Vein endothelial cell (primary cell): ENCODE data around the gene ZNF174. TPM values are rescaled to one million over a fixed set of nuclear protein-coding genes. Genes with fewer than 3 reads are reported as not detected.

Source experiments
- total RNA-seq: library from RNA; depleted of rRNA; stranded (reverse); fragments of >200 nt; gene quantifications from 2 replicates; pipeline ENCODE4 v1.2.3, GENCODE V29; 2012

ZNF174 gene
- 9.6 and 10.8 TPM in 2 replicates for total RNA-seq

DNA sequence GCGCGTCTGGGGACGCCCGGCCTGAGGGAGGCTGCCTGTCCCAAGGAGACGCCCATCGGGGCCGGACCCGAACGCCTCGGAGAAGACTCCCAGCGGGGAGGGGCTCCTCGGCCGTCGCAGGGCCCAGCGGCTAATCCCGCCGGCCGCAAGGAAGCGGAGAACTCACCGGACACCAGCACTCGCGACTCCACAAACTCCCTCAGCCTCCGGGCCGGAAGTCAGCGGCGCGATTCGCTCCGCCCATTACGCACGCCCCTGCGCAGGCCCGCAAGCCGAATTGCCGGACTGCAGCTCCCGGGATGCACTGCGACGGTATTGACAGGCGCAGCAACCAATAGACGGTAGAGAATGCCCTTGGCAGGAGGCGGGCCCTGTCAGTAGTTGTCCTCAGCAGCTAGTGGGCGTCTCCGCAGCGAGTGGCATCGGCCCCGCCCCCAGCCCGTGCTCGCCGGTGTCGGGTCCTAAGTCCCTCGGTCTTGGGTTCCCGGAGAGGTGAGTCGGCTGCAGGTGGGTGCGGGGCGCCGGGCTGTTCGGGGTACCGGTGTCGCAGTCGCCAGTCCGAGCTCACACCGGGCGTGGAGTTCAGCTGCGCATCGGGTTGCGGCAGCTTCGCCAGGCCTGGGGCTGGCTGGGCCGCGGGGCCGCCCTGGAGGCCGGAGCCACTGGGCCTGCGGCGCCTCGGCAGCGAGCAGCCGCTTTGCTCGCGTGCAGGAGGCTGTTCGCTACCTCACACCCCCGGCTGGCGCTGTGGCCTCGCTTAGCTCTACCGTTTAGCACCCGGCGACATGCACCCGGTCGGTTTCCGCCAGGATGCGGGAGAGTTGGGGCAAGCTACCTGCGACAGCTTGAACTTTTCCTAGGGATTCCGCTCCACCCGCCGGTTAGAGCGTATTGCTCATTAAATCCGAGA is at the start of gene ZNF174, which contains the start of gene ZSCAN32:
Gene ZNF174 (plus strand): TSS at position 437 of the 910 bp plus-strand sequence. CDS start 790 bp downstream, outside the sequence.
Gene ZSCAN32 (minus strand): TSS at position 226 of the 910 bp plus-strand sequence. CDS start 3,447 bp downstream, outside the sequence.

DNA sequence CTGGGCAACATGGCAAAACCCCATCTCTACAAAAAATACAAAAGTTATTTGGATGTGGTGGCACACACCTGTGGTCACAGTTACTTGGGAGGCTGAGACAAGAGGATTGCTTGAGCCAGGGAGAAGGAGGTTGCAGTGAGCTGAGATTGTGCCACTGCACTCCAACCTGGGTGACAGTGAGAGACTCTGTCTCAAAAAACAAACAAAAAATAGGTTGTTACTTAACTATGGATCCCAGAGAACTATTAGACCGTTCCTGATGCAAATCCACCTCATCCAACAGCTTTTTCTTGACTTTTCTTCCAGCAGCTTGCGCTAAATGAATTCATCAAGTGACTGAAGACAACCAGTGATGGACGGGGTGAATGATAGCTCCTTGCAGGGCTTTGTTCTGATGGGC is 45.4 kb upstream of the ZNF174 start, which contains the start of gene OR2C1:
Gene OR2C1 (plus strand): TSS at position 301 of the 400 bp plus-strand sequence. CDS start 52 bp downstream, at position 353.

DNA sequence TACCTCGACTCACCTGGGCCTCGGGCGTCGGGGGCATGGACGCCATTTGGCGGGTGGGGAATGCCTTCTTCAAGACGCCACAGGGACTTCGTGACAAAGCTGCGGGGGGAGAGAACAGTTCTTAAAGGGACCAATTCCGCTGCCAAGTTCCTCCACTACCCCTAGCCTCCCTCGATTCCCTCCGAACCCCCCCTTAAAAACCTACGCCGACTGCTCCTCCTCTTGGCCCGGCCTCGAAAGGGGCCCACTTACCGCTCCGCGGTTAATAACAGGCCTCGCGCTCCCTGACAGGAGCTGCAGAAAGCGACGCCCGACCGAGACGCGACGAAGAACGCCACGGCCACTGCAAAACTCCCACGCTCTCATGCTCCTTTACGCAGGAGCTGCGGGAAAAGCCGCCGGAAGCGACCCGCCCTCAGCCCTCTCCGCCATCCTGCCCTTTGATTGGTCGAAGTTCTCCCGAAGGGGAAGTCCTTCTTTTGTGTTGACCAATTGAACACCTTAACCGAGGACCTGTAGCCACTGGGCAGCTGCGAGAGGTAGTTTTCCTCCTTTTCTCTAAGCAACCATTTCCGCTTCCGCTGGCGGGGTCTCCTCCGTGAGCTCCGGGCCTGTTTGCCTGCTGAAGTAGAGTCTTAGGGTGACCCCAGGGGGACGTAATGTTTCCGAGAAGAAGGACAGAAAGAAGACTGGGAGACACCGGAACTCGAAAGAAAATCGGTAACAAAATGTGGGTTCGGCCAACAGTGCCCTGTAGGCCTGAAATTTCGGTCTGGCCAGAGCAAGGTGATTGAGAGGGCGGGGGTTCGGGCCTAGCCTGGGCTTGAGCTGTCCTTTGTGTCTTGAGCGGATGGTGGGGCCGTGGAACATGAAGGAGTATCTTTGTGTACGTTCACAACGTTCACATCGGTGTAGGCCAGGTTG is 42.4 kb downstream of the ZNF174 start, which contains the start of the genes NAA60 and ZNF597:
Gene NAA60 (plus strand): TSS at position 573 of the 924 bp plus-strand sequence. CDS start 32,548 bp downstream, outside the sequence.
Gene ZNF597 (minus strand): TSS at position 397 of the 924 bp plus-strand sequence. CDS start 351 bp downstream, at position 46.

Other genes starting within 250 kb of the ZNF174 start
- 0.33 TPM in 1 of 2 replicates, not detected in the other for gene OR1F1, start 213.0 kb upstream of the ZNF174 start, total RNA-seq
- gene ZNF200, start 166.1 kb upstream of the ZNF174 start, total RNA-seq, result 12.7 and 13.5 TPM in 2 replicates
- gene MEFV, start 144.6 kb upstream of the ZNF174 start, total RNA-seq, result not detected in 2 replicates
- 46.0 and 55.9 TPM in 2 replicates for gene ZNF263, start 117.7 kb upstream of the ZNF174 start, total RNA-seq
- 3.6 and 5.1 TPM in 2 replicates for gene TIGD7, start 95.8 kb upstream of the ZNF174 start, total RNA-seq
- gene ZNF75A, start 95.7 kb upstream of the ZNF174 start, total RNA-seq, result 24.8 and 25.5 TPM in 2 replicates
- gene OR2C1, start 45.3 kb upstream of the ZNF174 start, total RNA-seq, result not detected in 2 replicates
- 11.4 and 13.7 TPM in 2 replicates for gene ZSCAN32, start 211 bp upstream of the ZNF174 start, total RNA-seq
- 2.5 and 2.9 TPM in 2 replicates for gene ZNF597, start 42.3 kb downstream of the ZNF174 start, total RNA-seq
- 19.3 and 21.2 TPM in 2 replicates for gene NAA60, start 42.5 kb downstream of the ZNF174 start, total RNA-seq
- not detected in 2 replicates for gene C16orf90, start 94.3 kb downstream of the ZNF174 start, total RNA-seq
- 9.5 and 10.1 TPM in 2 replicates for gene CLUAP1, start 99.8 kb downstream of the ZNF174 start, total RNA-seq
- gene NLRC3, start 176.2 kb downstream of the ZNF174 start, total RNA-seq, result 1.9 and 2.6 TPM in 2 replicates
- 5.6 and 6.9 TPM in 2 replicates for gene SLX4, start 210.4 kb downstream of the ZNF174 start, total RNA-seq